ENCODE results near the gene MRPS23. TPM values are rescaled to one million over a fixed set of nuclear protein-coding genes. Genes with fewer than 3 reads are reported as not detected.

Gene MRPS23
- total RNA-seq (10 to 100 TPM; 27.2 to 58.0 (median 40.4) TPM), polyA plus RNA-seq (10 to 100 TPM; 49.2 to 91.1 (median 76.2) TPM)
- long read RNA-seq, donor 1, full-length matches to known transcripts, result 7 of 9 reads
- long read RNA-seq, donor 1, partial matches to known transcripts, result 0 of 9 reads
- long read RNA-seq, donor 1, other reads (novel, unspliced or antisense), result 2 of 9 reads
- long read RNA-seq, donor 2, full-length matches to known transcripts, result 45 of 48 reads
- long read RNA-seq, donor 2, partial matches to known transcripts, result 0 of 48 reads
- long read RNA-seq, donor 2, other reads (novel, unspliced or antisense), result 3 of 48 reads

GRCh38 chr17:57849874-57850754, at the start of gene MRPS23:
MRPS23 (minus strand) TSS chr17:57850044; CDS start chr17:57850010, 34 bp downstream.
- H3K36me3 ChIP-seq (ENCODE audit: insufficient read depth in 1 of 2, low read depth in 1 of 2), result peaks cover 0 to 27% of the 10 kb centered on the region in 2 donors
- no peaks in the 10 kb centered on the region for H3K27me3 ChIP-seq (ENCODE audit: insufficient read depth in 3 of 3, low read length in 2 of 3)
- WGBS, 3 donors, result 0 to 1% (median 0%) methylated on average over 57 of the region's 57 CpGs
- DNase-seq (peak; percentile 98 to 99), ATAC-seq (peak; percentile 80 to 89 (median 86))
- H3K9me3 ChIP-seq, result no peaks in the 10 kb centered on the region
- peaks cover 51% of the 10 kb centered on the region for H3K4me1 ChIP-seq
- peak within 1 kb of the TSS; percentile 82 for H3K4me3 ChIP-seq
- intact Hi-C loops (cut with DNase I), result loop anchor here (10.0 kb wide), 2 partner anchors 235 to 265 kb away; partner anchors contain the start of gene DYNLL2 (in 1 of the 2)
- no peak for TF ChIP-seq CTCF (IDR thresholded peaks at IDR 0.05)
- H3K27ac ChIP-seq, result peak within 1 kb of the TSS; percentile 93

- 22 to 26% (median 23%) methylated on average over 8 of the region's 8 CpGs for WGBS, 3 donors
- Histone ChIP-seq H3K9me3 (no peaks in the 10 kb centered on the region), H3K27ac (peak overlapping the region; percentile 68), H3K4me3 (no peak overlapping the region), H3K36me3 (ENCODE audit: insufficient read depth in 1 of 2, low read depth in 1 of 2) (no peaks in the 10 kb centered on the region), H3K27me3 (ENCODE audit: insufficient read depth in 3 of 3, low read length in 2 of 3) (no peaks in the 10 kb centered on the region), H3K4me1 (peaks cover 73% of the 10 kb centered on the region)
- DNase-seq (peak in 1 of 2 donors; percentile 65), ATAC-seq (peak; percentile 35 to 59 (median 44))
- no peak for TF ChIP-seq CTCF (IDR thresholded peaks at IDR 0.05)
- intact Hi-C loops (cut with DNase I), result no loop called here
Observed at GRCh38 chr17:57899391-57899790, 49.5 kb upstream of the MRPS23 start.

- DNase-seq (peak; percentile 75 to 84), ATAC-seq (peak; percentile 69 to 80 (median 74))
- H3K9me3 ChIP-seq, result no peaks in the 10 kb centered on the region
- intact Hi-C loops (cut with DNase I), result no loop called here
- no peak for TF ChIP-seq CTCF (IDR thresholded peaks at IDR 0.05)
- 20 to 32% (median 25%) methylated on average over 7 to 9 of the region's 9 CpGs for WGBS, 3 donors
- H3K4me3 ChIP-seq, result no peak overlapping the region
- H3K36me3 ChIP-seq (ENCODE audit: insufficient read depth in 1 of 2, low read depth in 1 of 2), result no peaks in the 10 kb centered on the region
- peak overlapping the region; percentile 68 for H3K27ac ChIP-seq
- H3K4me1 ChIP-seq, result peaks cover 75% of the 10 kb centered on the region
- no peaks in the 10 kb centered on the region for H3K27me3 ChIP-seq (ENCODE audit: insufficient read depth in 3 of 3, low read length in 2 of 3)
Observed at GRCh38 chr17:57898487-57899311, 48.9 kb upstream of the MRPS23 start.

GRCh38 chr17:57895382-57896060, 45.7 kb upstream of the MRPS23 start:
- no peaks in the 10 kb centered on the region for H3K27me3 ChIP-seq (ENCODE audit: insufficient read depth in 3 of 3, low read length in 2 of 3)
- no peaks in the 10 kb centered on the region for H3K9me3 ChIP-seq
- TF ChIP-seq CTCF (IDR thresholded peaks at IDR 0.05), result no peak
- no peaks in the 10 kb centered on the region for H3K36me3 ChIP-seq (ENCODE audit: insufficient read depth in 1 of 2, low read depth in 1 of 2)
- intact Hi-C loops (cut with DNase I), result no loop called here
- peak overlapping the region; percentile 97 for H3K27ac ChIP-seq
- DNase-seq (peak in 1 of 2 donors; percentile 68), ATAC-seq (no peak)
- WGBS, 3 donors, result 22 to 32% (median 27%) methylated on average over 7 to 8 of the region's 8 CpGs
- H3K4me3 ChIP-seq, result no peak overlapping the region
- H3K4me1 ChIP-seq, result peaks cover 88% of the 10 kb centered on the region
